ENCODE results near the gene IFT80. TPM values are rescaled to one million over a fixed set of nuclear protein-coding genes. Genes with fewer than 3 reads are reported as not detected.
"Not testable (repeated sequence)": the region's sequence is repeated elsewhere in the genome, so short reads cannot be mapped to it uniquely, and the experiment has no call there.

IFT80 gene
- polyA plus RNA-seq, 4 donors = 49.4 to 73.4 (median 58.2) TPM

DNA sequence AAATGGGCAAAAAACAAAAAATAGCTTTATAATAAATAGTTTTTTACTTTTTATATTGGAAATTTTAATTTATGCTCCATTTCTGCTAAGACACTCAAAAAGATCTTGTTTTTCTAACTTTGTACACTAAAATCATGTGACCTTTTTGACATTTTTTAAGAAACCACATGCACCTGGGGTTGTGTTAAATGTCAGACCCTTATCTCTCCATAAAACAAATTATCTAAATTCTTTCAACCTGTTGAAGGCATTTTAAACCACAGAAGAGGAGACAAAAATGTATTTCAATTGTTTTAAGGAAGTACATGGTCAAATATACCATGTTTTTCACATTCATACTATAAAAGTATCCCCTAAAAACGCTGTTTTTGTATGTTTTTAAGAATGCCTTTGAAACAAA is 29.2 kb downstream of the IFT80 start:
- no peak for DNase-seq (ENCODE audit: low read depth in 4 of 4, low spot score in 2 of 4)

GRCh38 chr3:160368804-160369203 is 30.2 kb downstream of the IFT80 start:
- no peak for DNase-seq (ENCODE audit: low read depth in 4 of 4, low spot score in 2 of 4)

DNA sequence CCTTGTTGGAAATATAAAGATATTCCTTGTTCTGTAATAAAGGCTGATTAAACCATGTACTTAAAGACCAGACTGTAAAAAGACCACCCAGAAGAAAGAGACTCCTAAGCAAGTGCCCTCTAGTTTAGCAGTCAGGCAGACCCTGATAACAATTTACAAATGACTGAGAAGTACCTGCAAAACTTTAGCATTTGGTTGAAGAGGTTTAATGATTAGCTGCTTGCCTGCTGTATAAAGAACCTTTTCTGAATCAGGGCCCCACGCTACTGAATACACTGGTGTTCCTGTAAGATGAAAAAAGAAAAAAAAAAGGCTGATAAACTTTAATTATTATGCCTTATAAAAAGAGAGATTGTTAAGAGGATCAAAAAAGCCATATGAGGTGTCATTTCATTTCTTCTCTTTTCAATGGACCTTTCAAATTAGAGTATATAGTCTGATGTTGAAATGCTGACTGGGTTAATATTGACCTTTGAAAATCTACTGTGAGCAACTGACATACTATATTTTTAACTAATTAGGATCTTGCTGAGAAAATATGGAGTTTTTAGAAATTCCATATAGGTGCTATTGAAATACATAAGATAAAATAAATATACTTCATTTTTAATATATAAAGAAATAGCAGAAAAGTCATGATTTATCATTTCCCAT is 33.0 kb downstream of the IFT80 start:
- DNase-seq (ENCODE audit: low read depth in 4 of 4, low spot score in 2 of 4) = no peak

GRCh38 chr3:160362896-160363295 is 36.1 kb downstream of the IFT80 start:
- DNase-seq (ENCODE audit: low read depth in 4 of 4, low spot score in 2 of 4) = not testable (repeated sequence)

GRCh38 chr3:160355826-160356225 is 43.2 kb downstream of the IFT80 start:
- DNase-seq (ENCODE audit: low read depth in 4 of 4, low spot score in 2 of 4) = no peak

DNA sequence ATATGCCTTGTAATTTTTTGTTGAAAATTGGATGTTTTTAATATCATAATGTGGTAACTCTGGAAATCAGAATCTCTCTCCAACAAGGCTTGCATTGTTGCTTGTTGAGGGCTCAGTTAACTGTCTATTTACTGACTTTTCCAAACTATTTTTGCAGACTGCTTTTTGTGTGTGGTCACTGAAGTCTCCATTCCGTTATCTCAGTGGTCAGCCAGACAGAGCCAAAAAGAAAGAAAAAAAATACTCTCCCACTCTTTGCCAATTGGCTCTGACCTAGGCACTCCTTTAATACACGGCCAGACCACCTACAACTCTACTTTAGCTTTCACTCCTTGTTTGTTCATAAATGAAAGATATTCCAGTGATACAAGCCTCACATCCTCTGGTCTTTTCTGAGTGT is 52.5 kb downstream of the IFT80 start:
- no peak for DNase-seq (ENCODE audit: low read depth in 4 of 4, low spot score in 2 of 4)

DNA sequence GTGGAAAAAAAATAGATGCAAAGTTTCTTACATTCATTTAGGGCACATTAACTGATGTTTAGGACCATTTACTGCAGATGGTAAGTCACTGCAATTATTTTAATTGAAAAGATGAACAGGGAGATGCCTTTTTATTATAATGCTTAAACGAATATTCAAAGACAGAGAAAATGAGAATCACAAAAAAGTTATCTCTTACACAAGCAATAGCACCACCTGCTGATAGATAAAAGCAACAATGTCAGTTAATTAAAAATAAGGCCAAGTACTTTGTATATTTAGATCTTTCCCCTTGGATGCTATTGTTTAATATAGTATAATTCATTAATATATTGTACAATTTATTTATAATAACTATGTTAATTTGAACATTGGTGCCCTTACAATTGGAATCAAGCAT is 55.9 kb downstream of the IFT80 start:
- DNase-seq (ENCODE audit: low read depth in 4 of 4, low spot score in 2 of 4) = peak in 2 of 4 donors; percentile 2 to 4

DNA sequence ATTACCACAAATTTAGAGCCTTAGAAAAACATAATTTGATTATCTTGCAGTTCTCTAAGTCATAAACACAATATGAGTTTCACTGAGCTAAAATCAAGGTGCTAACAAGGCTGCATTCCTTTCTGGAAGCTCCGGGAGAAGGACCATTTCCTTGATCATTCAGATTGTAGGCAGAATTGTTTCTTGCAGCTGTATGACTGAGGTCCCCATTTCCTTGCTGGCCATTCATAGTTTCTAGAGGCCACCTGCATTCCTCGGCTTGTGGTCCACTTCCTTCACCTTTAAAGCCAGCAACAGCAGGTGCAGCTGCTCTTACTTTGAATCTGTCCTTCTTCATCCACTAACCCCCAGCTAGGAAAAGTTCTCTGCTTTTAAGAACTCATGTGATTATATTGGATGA is 58.7 kb downstream of the IFT80 start:
- no peak for DNase-seq (ENCODE audit: low read depth in 4 of 4, low spot score in 2 of 4)

DNA sequence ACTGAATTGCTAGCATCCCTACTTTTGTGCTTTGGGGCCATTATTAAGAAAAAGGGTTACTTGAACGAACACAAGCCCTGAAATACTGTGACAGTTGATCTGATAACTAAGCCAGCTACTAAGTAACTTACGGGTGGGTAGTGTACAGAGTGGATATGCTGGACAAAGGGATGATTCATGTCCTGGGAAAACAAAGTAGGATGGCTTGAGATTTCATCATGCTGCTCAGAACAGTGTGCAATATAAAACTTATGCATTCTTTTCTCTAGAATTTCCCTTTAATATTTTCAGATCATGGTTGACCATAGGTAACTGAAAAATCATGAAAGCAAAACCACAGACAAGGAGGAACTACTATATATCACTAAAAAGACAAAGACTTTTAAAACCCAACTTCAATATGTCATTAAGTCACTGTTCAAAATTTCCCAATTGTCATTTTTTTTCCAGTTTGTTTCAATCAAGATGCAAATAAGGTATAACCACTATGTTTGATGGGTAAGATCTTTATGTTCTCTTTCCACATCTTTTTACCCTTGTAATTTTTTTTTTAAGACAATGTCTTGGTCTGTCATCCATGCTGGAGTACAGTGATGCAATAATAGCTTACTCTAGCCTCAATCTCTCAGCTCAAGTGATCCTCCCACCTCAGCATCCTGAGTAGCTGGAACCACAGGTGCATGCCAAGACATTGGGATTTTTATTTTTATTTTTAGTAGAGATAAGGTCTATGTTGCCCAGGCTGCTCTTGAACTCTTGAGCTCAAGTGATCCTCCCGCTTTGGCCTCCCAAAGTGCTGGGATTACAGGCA is 67.7 kb downstream of the IFT80 start:
- DNase-seq (ENCODE audit: low read depth in 4 of 4, low spot score in 2 of 4) = no peak

DNA sequence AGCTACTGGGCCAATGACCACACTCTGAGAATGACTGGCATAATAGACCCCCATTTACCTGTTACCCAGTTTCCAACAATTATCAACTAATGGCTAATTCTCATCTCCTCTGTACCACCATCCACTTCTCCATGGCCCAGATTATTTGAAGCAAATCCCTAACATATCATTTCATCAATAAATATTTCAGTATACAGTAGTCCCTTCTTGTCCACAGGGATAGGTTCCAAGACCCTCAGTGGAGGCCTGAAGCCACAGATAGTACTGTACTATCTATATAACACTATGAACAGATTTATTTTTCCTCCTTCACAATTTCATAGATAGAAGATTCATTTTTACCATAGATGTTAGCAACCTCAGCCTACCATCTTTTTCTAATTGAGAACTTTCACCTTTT is 68.3 kb downstream of the IFT80 start:
- DNase-seq (ENCODE audit: low read depth in 4 of 4, low spot score in 2 of 4) = no peak

DNA sequence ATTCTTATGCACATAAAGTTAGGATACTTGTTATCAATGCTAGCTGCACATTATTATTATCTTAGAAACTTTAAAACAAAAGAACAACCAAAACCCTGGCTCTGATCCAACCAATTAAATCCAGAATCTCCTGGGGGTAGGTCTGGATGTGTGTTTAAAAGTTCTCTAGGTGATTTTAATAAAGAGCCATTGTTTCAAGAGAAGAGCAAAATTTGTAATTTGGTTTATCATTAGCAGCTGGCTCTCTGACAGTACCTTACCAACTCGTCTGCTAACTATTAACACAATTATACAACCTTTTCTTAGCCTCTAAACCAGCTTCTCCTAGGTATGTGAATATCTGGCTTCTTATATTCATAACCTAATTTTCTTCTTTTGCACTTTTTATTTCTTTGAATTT is 68.9 kb downstream of the IFT80 start:
- no peak for DNase-seq (ENCODE audit: low read depth in 4 of 4, low spot score in 2 of 4)

DNA sequence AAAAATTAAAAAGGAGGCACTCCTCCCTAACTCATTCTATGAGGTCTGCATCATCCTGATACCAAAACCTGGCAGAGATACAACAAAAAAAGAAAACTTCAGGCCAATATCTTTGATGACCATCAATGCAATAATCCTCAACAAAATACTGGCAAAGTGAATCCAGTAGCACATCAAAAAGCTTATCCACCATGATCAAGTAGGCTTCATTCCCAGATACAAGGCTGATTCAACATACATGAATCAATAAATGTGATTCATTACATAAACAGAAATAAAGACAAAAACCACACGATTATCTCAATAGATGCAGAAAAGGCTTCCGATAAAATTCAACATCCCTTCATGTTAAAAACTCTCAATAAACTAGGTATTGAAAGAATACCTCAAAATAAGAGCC is 72.7 kb downstream of the IFT80 start:
- not testable (repeated sequence) for DNase-seq (ENCODE audit: low read depth in 4 of 4, low spot score in 2 of 4)

- not testable (repeated sequence) for DNase-seq (ENCODE audit: low read depth in 4 of 4, low spot score in 2 of 4)
These were observed 77.2 kb downstream of the IFT80 start for GRCh38 chr3:160321821-160322220.

DNA sequence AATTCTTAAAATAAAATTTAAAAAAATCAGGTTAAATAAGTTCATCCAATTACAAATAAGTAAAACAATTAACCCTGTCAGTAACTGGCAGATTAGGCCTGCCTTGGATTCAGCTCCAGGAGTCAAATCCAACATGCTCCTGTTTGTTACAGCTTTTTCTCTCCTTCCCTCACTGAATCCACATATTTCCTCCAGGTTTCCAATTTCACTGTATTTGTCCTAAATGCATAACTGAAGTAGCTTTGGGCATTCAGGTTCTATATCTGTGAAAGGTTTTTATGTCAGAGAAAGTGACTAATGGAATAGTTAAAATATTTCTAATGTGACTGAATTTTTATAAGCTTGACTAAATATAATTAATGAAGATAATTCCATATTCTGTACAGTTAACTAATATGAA is 79.7 kb downstream of the IFT80 start:
- no peak for DNase-seq (ENCODE audit: low read depth in 4 of 4, low spot score in 2 of 4)

DNA sequence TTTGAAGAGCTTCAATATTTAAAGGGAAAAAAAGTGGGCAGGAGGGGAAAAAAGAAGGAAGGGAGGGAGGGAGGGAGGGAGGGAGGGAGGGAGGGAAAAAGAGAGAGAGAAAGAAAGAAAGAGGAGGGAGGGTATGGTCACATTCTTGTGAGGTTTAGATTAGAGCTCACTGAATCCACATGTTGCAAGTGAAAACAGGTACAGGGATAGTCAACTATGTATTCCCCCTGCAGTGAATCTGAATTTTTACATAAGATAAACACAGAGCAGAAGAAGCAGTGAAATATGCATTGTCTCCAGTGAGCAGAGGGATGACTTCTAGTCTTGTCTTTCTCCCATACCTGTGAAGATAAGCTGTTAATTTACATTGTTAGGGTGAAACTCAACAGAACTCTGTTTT is 84.0 kb downstream of the IFT80 start:
- DNase-seq (ENCODE audit: low read depth in 4 of 4, low spot score in 2 of 4) = no peak

DNA sequence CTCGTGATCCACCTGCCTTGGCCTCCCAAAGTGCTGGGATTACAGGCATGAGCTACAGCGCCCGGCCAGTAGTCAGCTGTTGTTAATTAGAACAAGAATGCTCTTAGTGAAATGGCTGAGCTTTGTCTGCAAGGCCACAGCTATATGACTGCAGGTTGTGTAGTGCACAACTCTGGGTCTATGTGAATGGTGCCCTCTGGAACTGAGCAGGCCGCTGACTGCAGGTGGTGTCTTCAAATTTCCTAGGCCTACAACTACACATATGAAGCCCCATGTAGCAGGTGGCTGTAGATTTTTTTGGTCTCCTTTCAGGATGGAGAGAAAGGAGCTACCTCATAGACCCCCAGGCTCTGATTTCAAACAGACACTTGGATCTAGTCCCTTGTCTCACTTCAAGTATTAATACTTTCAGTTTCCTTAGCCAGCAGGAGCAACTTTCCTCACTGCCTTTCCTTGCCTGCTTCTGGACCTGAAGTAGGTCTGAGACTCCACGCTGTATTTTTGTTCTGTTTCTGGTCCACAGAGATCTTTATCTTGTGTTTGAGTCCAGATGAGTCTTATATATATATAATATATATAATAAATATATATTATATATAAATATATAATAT is 86.9 kb downstream of the IFT80 start:
- DNase-seq (ENCODE audit: low read depth in 4 of 4, low spot score in 2 of 4) = no peak

DNA sequence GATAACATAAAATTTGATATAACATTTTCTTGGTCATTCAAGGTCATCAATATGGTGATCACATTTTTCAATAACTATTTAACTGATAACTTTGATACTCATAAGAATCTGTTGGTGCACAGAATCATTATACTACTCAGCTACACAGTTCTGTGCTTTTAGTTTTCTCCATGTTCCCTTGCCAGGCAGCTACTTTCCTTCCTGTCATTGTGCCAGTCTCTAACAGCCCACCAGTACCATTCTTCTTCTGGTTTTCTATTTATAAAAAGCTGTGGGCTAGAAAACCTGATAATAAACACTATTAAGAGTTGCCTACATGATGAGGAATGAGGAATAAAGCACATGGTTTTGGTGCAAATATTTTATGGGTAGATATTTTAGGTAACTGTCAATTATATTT is 96.2 kb downstream of the IFT80 start:
- DNase-seq (ENCODE audit: low read depth in 4 of 4, low spot score in 2 of 4) = no peak

GRCh38 chr3:160296591-160296990 is 102.4 kb downstream of the IFT80 start:
- no peak for DNase-seq (ENCODE audit: low read depth in 4 of 4, low spot score in 2 of 4)

- DNase-seq (ENCODE audit: low read depth in 4 of 4, low spot score in 2 of 4) = no peak
These were observed 107.1 kb downstream of the IFT80 start for GRCh38 chr3:160291909-160292299.

- DNase-seq (ENCODE audit: low read depth in 4 of 4, low spot score in 2 of 4) = no peak
These were observed 107.6 kb downstream of the IFT80 start for GRCh38 chr3:160291290-160291908.

DNA sequence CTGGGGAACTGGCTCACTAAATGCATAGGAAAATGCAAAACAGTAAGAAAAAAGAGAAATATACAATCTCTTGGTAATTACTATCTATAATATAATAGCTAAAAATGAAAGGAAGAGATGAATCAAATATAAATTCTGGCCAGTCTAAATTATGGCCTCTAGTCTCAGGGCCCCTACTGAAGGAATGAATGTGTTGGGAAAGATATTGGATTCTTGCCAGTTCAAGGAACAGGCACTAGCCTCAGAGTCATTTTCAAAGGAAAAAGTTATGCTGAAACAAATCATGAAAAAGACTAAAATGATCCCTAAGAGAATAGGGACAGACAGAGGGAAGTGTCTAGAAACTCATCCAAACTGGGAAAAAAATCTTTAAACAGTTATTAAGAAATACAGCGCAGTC is 111.4 kb downstream of the IFT80 start:
- no peak for DNase-seq (ENCODE audit: low read depth in 4 of 4, low spot score in 2 of 4)

Data from left renal cortex interstitium (tissue), 4 donors.